Right lobe of liver (tissue), 4 donors: ENCODE results near the gene PDCD5.

Experiments used
- CTCF ChIP-seq, 4 donors: fragments of 200-600 bp in 3 of 4; fragments of 450-650 bp in 1 of 4; IDR thresholded peaks; one replicate each; pipeline versions ENCODE4 v1.5.1 to v1.8.0; 2016 to 2022; ENCODE audit warnings: antibody characterized with exemption in 4 of 4, mild to moderate bottlenecking in 2 of 4
- POLR2A ChIP-seq: fragments of 450-650 bp; IDR thresholded peaks from one replicate; pipeline ENCODE4 v1.6.1; 2017; ENCODE audit warnings: antibody characterized with exemption, mild to moderate bottlenecking
- donor health status: DM: no; HTN: no; CAD: no.
- donor health status: DM: no; HTN: no; CAD: no.
- donor health status: DM: no; HTN: yes; CAD: no.

- TF ChIP-seq CTCF (IDR thresholded peaks at IDR 0.05) (no peak), POLR2A (no peak)
Measured at GRCh38 chr19:32573492-32573794, 7.5 kb upstream of the PDCD5 start.
